NCI-H524 (cell line): ENCODE results near the gene ACTBL2.
"Not testable (repeated sequence)": the region's sequence is repeated elsewhere in the genome, so short reads cannot be mapped to it uniquely, and the experiment has no call there.

Experiments
- DNase-seq, 2 experiments: peaks; one replicate each; lab custom pipeline; 2025; lab: John Stamatoyannopoulos, UW

ACTBL2 gene

GRCh38 chr5:57482671-57483106, at the start of gene ACTBL2:
Gene ACTBL2, minus strand, starts transcription at chr5:57482811. Its CDS starts 104 bp downstream, at chr5:57482707.
- DNase-seq: no peak

DNA sequence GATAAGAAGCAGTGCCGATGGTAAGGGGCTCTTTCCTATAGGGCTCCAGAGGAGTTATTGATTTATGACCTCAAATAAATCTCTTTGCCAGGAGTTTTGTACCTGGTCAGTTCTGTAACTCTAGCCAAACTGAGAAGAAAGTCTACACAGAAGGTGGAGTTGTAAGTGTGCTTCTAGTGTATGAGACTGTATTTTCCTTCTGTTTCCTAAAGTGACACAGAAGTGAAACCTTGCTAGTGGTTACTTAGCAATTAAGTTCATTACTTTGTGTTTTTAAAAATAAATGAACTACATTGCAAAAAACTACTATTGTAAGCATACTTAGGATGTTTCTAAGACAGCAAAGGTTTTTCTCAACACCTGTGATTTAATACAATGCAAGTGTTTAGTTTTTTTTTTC, 48.7 kb upstream of the ACTBL2 start:
- DNase-seq: no peak

GRCh38 chr5:57529864-57530263, 47.3 kb upstream of the ACTBL2 start:
- no peak for DNase-seq

GRCh38 chr5:57527870-57528269, 45.3 kb upstream of the ACTBL2 start:
- no peak for DNase-seq

DNA sequence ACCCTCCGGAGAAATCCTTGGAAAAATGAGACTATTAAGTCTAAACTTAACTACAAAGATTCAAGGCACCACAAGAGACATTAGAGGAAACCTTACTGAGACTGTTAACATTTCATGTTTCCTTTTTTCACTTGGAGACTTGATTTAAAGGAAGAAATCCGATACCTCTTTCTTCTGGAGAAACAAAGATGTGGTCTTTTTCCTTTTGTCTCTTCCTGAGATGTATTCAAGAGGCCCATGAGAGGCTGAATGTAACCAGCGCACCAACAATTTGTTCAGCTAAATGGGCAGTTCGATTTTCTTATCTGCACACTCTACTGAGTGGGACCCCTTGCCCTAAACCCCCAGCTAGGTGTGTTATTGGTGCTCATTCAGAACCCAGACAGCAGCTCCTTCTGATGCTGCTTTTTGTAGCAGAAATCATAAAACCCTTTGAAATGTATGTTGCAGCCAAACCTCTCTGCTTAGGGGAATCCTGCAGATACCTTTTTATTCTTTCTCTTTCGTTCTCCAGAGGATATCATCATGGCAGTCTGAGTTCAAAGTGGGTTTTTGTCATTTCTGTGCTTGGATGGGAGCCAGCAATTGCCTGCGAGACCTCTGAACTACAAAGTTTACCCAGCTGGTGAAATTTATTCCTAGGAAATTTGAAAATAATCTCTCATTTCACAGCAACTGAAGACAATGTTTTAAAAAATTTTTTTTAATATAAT, 41.9 kb upstream of the ACTBL2 start:
- no peak for DNase-seq

DNA sequence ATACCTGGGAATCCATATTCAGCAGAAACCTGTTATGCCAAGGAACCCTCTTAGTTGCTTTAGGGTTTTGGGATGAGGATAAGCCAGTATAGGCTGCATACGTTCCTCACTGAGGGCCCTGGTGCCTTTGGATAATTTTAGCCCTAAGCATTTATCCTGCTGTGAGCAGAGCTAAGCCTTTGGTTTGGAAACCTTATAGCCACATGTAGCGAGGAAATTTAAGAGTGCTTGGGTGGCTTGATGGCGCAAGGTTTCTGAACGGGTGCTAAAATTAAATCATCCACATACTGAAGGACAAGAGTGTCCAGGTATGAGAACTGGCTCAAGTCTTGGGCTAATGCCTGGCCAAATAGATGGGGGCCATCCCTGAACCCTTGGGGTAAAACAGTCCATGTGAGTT, 39.9 kb upstream of the ACTBL2 start:
- not testable (repeated sequence) for DNase-seq

DNA sequence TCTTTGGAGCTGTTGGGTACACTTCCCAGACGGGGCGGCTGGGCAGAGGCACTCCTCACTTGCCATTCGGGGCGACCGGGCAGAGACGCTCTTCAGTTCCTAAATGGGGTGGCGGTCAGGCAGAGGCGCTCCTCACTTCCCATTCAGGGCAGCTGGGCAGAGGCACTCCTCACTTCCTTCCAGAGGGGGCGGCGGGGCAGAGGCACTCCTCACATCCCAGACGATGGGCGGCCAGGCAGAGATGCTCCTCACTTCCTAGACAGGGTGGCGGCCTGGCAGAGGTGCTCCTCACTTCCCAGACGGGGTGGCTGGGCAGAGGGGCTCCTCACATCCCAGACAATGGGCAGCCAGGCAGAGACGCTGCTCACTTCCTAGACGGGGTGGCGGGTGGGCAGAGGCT, 35.8 kb upstream of the ACTBL2 start:
- DNase-seq: not testable (repeated sequence)

DNA sequence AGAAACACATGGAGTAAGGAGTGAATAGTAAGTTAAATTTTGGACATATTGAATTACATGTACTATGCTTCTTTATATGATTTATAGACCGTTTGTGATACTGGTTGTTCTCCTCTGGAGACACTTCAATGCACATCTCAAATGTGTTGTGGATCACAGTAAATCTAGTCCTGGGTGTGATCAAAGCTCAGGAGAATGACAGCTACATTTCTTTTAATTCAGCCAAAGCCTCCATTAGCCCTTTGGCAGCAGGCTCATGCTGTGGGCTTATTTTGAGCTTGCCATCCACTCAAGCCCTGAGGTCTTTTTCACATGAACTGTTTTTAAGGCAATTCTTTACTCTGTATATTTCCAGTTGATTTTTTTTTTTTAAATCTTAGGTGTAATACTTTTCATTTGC, 34.6 kb upstream of the ACTBL2 start:
- DNase-seq: no peak

- no peak for DNase-seq
Observed at GRCh38 chr5:57513785-57514184, 31.2 kb upstream of the ACTBL2 start.

DNA sequence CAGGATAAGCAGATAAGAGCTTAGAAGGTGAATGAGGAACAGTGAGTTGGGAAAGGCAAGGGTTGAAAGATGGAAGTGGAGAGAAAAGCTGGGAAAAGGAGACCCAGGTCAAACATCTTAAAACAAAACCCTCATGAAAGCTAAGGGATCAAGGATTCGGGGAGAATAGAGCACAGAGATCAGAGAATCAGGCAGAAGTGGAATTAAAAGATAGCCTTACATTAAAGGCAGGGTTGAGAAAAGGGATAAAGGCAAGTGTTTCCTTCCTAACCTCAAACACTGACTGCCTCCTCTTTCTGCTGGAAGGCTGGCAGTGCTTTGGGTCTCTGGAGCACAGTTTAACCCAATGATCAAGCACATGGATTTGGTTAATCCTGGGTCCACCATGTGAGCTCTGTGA, 28.7 kb upstream of the ACTBL2 start:
- DNase-seq: no peak

DNA sequence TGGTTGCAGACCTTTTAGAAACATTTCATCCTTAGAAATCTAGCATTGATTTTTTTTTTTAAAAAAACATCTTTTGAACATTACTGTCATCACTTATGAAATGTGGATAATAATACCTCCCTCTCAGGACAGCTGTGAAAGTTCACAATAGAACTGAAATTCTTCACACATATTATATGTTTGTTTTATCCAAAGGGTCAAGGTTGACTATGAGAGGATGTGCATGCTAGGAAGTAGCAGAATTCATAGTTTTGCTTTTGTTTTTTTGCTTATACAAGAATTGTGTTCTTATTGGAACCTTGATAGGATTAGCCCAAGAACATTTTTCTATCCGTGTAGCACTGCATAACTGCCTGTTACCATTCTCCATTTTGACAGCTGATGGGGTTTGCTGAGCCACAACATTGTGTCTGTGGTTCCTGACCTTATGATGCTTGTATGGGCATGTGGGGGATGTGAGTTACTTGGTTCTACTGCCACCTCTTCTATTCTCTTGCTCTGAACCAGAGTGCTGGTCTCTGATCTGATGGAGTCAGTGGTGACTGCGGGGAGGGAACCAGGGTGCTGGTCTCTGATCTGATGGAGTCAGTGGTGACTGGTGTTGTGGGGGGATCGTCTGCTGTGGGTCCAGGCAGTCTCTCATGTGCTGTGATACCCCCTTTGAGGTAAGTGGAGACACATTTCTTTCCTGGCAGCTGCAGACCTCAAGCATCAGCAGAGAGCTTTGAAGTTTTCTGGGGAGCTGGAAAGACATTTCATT, 27.1 kb upstream of the ACTBL2 start:
- no peak for DNase-seq

DNA sequence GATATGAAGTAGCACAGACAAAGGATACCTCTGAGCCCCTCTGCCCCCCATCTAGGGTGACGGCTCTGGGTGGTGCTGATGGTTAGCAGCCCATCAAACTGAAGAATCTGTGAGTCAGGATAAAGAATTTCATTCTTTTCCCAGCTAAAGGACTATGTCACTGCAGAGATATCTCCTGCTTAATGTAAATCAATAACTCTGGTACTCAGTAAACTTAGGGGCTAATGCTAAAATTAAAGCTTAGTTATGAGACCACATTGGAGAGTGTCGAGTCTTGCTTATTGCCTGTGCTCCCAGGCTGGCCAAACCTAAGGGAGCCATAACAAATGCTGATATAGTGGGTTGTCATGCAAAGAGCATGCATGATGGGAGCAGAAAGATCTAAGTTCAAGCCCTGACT, 25.6 kb upstream of the ACTBL2 start:
- no peak for DNase-seq

DNA sequence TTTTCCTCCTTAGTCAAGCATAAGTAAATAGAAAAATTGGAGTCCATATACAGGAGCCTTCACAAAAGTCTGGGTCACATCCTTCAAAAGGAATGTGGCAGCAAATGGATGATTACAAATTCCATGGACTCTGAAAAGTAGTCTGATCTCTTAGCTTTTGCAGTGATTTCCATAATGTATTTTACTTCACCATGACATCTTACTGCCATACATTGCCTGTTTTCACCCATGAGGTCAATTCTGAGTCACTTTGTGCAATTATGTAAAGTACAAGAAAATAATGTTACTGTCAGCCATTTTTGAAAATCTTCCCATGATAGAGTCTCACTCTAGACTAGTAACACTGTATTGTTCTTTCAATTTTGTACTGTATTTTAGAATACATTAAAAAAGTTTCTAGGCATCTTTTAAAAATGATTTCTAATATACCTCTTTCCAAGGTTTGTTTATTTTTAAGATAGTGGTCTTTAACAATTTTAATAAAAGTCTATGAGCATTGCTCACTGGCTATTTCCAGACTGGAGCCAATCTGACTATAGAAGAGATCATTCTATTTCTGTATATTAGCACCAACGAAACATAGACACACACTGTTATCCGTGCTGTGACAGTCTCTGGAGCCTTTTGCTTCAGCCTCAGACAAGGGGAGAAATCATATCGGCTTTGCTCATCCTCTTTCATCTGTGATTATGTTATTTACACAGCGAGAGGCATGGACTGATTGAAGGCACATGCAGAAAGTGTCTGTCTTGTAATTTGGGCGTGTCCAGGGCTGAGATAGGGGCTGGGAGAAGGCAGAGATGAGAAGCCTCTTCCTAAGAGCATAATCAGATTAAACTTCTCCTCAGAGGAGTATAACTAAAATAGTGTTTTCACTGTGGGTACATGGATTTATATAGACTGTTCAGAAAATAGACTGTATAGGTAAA, 22.9 kb upstream of the ACTBL2 start:
- no peak for DNase-seq

DNA sequence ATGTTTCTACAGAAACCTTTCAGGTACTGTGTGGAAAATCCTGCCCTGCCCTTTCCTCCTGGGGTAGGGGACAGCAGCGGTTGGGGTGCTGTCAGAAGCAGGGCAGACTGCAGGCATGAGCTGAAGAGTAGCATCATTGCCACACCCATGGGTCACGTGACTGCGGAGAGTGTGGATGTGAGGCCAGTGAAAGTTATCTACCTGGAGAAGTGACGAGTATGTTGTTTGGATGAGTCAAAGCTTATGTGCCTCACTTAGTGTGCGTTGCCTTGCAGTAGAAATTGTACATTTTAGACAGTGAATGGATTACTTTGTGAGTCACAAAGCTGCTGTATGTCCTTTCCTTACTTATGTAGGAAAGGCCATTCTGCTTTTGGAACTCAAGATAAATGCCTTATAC, 21.7 kb upstream of the ACTBL2 start:
- DNase-seq: no peak

GRCh38 chr5:57503433-57503832, 20.8 kb upstream of the ACTBL2 start:
- DNase-seq: no peak

DNA sequence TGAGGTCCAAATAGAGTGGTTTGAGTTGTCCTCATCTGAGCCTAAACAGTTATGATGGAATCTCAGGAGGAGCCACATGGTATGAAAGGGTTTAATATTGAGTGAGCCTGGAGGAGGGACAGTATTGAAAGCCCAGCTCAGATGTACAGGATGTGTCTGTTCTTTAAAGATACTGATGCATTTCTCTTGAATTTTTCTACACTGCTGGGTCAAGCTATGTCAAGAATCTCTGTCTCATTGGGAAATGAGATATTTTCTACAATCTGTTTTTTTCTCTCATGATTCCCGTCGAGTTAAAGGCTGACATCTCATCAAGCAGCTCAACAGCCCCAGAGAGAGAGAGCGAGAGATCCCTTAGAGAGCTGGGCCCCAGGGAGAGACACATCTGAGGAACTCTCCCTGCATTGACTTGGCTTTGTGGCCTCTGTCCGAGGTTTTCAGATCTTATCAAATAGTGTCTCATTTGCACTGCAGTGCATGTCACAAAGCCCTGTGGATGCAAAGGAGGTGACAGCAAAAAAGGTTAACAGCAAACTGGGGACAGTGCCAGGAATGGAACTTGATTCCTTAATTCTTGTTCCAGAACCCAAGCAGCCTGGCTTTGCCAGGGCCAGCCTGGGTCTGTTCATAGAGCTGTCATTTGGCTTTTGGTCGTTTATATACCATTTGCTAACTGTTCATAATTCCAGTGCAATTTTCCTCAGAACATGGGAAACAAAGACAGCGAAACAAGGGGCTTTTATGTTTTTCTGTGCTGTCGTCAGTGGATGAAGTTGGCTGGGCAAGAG, 19.0 kb upstream of the ACTBL2 start:
- DNase-seq: no peak

DNA sequence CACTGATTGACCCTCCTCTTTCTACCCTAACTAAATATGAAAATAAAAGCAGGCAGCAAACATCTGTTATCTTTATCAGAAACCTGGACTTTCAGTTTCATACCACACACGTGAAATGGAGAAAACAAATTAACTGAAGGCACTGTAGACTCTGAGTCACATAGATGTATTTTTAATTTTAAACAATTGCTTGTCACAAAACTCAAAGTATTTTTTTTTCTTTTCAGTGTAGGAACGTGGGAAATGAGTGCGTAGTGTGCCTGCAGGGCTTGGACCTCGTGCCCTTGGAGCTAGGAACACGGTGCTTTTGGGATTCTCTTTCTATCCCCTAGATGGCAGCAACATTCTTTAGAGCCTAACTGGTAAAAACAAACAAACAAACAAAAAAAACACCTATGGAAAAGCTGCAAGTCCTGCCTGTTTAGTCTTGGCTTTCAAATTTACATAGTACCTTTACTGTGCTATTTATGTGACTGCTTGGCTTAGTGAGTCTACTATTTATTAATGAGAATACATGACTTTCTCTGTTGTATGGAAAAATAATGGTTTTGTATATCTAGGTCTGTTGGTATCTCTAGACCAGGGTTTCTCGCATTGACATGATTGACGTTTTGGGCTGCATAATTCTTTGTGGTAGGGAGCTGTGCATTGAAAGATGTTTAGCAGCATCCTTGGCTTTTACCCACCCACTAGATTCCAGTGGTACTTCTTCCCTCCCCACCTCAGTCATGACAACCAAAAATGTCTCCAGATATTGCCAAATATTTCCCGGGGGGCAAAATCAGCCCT, 16.8 kb upstream of the ACTBL2 start:
- DNase-seq: peak; percentile 33 to 46

DNA sequence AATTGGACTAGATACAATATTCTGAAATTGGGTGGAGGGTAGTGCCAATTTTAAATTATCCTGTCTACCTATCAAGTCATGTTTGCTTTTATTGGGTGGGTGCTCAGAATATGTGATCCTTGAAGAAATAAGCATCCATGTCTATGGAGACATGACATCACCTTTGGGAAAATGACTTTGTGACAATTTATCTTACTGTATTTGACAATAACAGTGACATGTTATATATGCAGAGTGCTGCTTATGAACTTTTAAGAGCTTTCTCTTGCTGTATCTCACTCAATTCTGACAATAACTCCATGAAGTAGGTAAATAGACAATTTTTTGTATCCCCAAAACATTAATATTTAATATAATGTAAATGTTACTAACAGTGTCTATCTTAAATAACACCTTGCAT, 15.1 kb upstream of the ACTBL2 start:
- DNase-seq: no peak

DNA sequence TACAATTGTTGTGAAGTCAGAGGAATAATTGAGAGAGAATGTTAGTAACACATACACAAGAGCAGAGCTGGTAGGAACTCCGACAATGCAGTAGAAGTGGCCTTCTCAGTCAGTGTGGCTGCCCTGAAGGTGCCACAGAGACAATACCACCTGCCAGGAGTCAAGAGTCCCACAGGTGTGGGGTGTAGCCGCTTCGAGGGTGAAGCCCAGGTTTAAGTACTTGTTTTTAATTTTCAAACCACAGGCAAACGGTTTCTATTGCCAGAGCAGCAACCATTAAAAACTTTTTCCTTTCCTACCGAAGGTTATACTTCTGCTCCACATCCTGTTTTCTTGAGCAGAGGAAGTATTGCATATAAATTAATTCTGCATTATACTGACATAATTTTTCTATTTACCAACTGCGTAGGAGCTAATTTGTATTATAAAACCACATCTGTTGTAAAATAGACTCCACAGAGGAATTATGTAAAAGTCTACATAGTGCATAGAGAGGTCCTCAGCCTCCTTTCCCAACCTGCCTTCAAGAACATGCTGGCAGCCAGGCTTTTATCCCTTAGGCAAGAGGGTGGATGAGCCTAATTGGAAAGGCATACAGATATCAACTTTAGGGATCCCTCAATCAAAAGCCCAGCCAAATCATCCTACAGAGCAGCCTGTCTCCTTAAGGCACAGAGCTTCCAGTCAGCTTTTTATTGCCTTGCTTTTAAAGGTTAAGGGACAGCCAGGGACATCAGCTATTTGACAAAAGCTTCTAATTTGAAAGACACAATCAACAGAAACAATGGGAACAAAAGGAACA, 12.9 kb upstream of the ACTBL2 start:
- no peak for DNase-seq
